ENCODE measurements around the gene KRT6C. TPM values are rescaled to one million over a fixed set of nuclear protein-coding genes. Genes with fewer than 3 reads are reported as not detected.
"Not testable (repeated sequence)": the region's sequence is repeated elsewhere in the genome, so short reads cannot be mapped to it uniquely, and the experiment has no call there.

KRT6C gene
- total and polyA plus RNA-seq, 2 experiments from 2014 or later: 0.07 to 0.18 TPM

GRCh38 chr12:52494518-52494917, 20.9 kb upstream of the KRT6C start:
- TF ChIP-seq EZH2 (IDR thresholded peaks at IDR 0.05; ENCODE audit: borderline replicate concordance) (no peak), CTCF (IDR thresholded peaks at IDR 0.05; ENCODE audit: poor library complexity) (no peak), EZH2phosphoT487 (IDR thresholded peaks at IDR 0.05; ENCODE audit: low read depth, severe bottlenecking, unreplicated experiment) (no peak)
- Histone ChIP-seq H2AFZ (no peak overlapping the region), H4K20me1 (ENCODE audit: insufficient read depth, poor library complexity, severe bottlenecking) (no peaks in the 10 kb centered on the region), H3K27me3 (no peaks in the 10 kb centered on the region), H3K4me2 (no peak overlapping the region), H3K9me2 (replicated peaks; ENCODE audit: insufficient read depth) (no peaks in the 10 kb centered on the region), H3K4me3 (no peak overlapping the region), H3K79me2 (no peaks in the 10 kb centered on the region), H3K27ac (peak overlapping the region; percentile 45), H3K36me3 (replicated peaks; ENCODE audit: insufficient read depth, low read depth) (no peaks in the 10 kb centered on the region), H3K9me3 (ENCODE audit: low read depth) (no peaks in the 10 kb centered on the region), H3K4me1 (ENCODE audit: insufficient read depth) (peaks cover 15% of the 10 kb centered on the region)
- DNase-seq (ENCODE audit: low spot score): peak; percentile 42
- 54% methylated on average over 4 of the region's 4 CpGs for WGBS (ENCODE audit: low lambda C conversion rate, missing lambda C conversion rate)

DNA sequence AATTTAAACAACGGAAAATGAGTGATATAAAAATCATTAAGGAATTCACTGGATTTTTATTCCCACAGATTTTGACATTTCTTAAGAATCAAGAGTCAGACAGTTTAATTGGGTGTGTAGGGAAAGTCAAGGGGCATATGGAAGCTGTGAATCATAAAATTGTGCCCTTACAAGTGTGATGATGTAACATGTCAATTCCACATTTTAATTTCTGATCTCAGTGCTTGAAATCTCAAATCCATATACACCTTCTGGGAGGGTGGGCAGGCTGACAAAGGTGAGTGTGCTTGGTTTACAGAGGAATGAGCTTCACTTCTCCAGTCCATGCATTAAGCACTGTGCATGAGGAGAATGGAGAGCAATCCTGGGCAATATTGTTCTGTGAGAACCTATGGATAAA, 20.5 kb upstream of the KRT6C start:
- no peaks in the 10 kb centered on the region for H4K20me1 ChIP-seq (ENCODE audit: insufficient read depth, poor library complexity, severe bottlenecking)
- H3K4me3 ChIP-seq: no peak overlapping the region
- 84% methylated on average over 1 of the region's 1 CpG for WGBS (ENCODE audit: low lambda C conversion rate, missing lambda C conversion rate)
- H2AFZ ChIP-seq: no peak overlapping the region
- H3K79me2 ChIP-seq: no peaks in the 10 kb centered on the region
- TF ChIP-seq CTCF (IDR thresholded peaks at IDR 0.05; ENCODE audit: poor library complexity) (no peak), EZH2 (IDR thresholded peaks at IDR 0.05; ENCODE audit: borderline replicate concordance) (no peak), EZH2phosphoT487 (IDR thresholded peaks at IDR 0.05; ENCODE audit: low read depth, severe bottlenecking, unreplicated experiment) (no peak)
- DNase-seq (ENCODE audit: low spot score): no peak
- no peak overlapping the region for H3K4me2 ChIP-seq
- peak overlapping the region; percentile 45 for H3K27ac ChIP-seq
- H3K9me2 ChIP-seq (replicated peaks; ENCODE audit: insufficient read depth): no peaks in the 10 kb centered on the region
- H3K4me1 ChIP-seq (ENCODE audit: insufficient read depth): peaks cover 15% of the 10 kb centered on the region
- H3K9me3 ChIP-seq (ENCODE audit: low read depth): no peaks in the 10 kb centered on the region
- H3K36me3 ChIP-seq (replicated peaks; ENCODE audit: insufficient read depth, low read depth): no peaks in the 10 kb centered on the region
- no peaks in the 10 kb centered on the region for H3K27me3 ChIP-seq

DNA sequence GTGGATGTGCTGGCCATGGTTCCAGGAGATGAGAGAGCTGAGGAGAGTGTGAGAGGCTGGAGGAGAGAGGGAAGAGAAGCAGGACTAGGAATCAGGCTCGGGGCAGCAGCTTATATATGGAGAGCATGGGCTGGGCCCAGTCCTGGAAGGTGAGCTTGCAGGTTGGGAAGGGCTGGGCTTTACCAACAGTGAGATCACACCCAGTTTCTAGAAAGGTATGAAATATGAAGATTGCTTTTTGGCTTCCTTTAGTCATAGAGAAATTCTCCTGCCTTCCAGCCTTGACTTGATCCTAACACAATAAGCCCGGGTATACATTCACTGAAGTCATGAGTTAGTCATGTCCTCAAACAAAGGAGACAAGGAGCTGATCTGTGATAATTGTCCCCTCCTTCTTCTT, 19.6 kb upstream of the KRT6C start, which contains the start of gene KRT6A:
Gene KRT6A (minus strand): TSS at position 86 of the 400 bp plus-strand sequence. CDS start 69 bp downstream, at position 17.
- WGBS (ENCODE audit: low lambda C conversion rate, missing lambda C conversion rate): 76% methylated on average over 2 of the region's 2 CpGs
- Histone ChIP-seq H3K4me2 (no peak within 1 kb of the TSS), H3K4me3 (no peak within 1 kb of the TSS), H3K27me3 (no peaks in the 10 kb centered on the region), H3K9me2 (replicated peaks; ENCODE audit: insufficient read depth) (no peaks in the 10 kb centered on the region), H3K4me1 (ENCODE audit: insufficient read depth) (peaks cover 15% of the 10 kb centered on the region), H4K20me1 (ENCODE audit: insufficient read depth, poor library complexity, severe bottlenecking) (no peaks in the 10 kb centered on the region), H3K79me2 (no peaks in the 10 kb centered on the region), H3K36me3 (replicated peaks; ENCODE audit: insufficient read depth, low read depth) (no peaks in the 10 kb centered on the region), H3K9me3 (ENCODE audit: low read depth) (no peaks in the 10 kb centered on the region), H3K27ac (peak within 1 kb of the TSS; percentile 45), H2AFZ (no peak within 1 kb of the TSS)
- TF ChIP-seq CTCF (IDR thresholded peaks at IDR 0.05; ENCODE audit: poor library complexity) (no peak), EZH2 (IDR thresholded peaks at IDR 0.05; ENCODE audit: borderline replicate concordance) (no peak)
- no peak for DNase-seq (ENCODE audit: low spot score)

- not testable (repeated sequence) for H3K9me2 ChIP-seq (replicated peaks; ENCODE audit: insufficient read depth)
- 99% methylated on average over 6 of the region's 6 CpGs for WGBS (ENCODE audit: low lambda C conversion rate, missing lambda C conversion rate)
Observed at GRCh38 chr12:52492405-52492804, 18.8 kb upstream of the KRT6C start.

GRCh38 chr12:52491495-52491894, 17.9 kb upstream of the KRT6C start:
- not testable (repeated sequence) for H3K79me2 ChIP-seq; H2AFZ ChIP-seq; H3K27me3 ChIP-seq; H3K4me3 ChIP-seq; H3K36me3 ChIP-seq (replicated peaks; ENCODE audit: insufficient read depth, low read depth); H4K20me1 ChIP-seq (ENCODE audit: insufficient read depth, poor library complexity, severe bottlenecking); H3K9me3 ChIP-seq (ENCODE audit: low read depth); H3K4me2 ChIP-seq; DNase-seq (ENCODE audit: low spot score); H3K9me2 ChIP-seq (replicated peaks; ENCODE audit: insufficient read depth); H3K27ac ChIP-seq
- peaks cover 15% of the 10 kb centered on the region for H3K4me1 ChIP-seq (ENCODE audit: insufficient read depth)
- WGBS (ENCODE audit: low lambda C conversion rate, missing lambda C conversion rate): 91% methylated on average over 8 of the region's 8 CpGs

More at GRCh38 chr12:52492405-52492804, 18.8 kb upstream of the KRT6C start:
- not testable (repeated sequence) for H2AFZ ChIP-seq; DNase-seq (ENCODE audit: low spot score); H3K27ac ChIP-seq; H3K9me3 ChIP-seq (ENCODE audit: low read depth); H3K4me2 ChIP-seq; H3K27me3 ChIP-seq; H3K4me3 ChIP-seq; H3K79me2 ChIP-seq; H3K36me3 ChIP-seq (replicated peaks; ENCODE audit: insufficient read depth, low read depth); H4K20me1 ChIP-seq (ENCODE audit: insufficient read depth, poor library complexity, severe bottlenecking)
- H3K4me1 ChIP-seq (ENCODE audit: insufficient read depth): peaks cover 15% of the 10 kb centered on the region
